SK-N-SH (cell line): ENCODE results near the gene CD36.

Source experiments
- RAD21 ChIP-seq: IDR thresholded peaks from 2 replicates; pipeline ENCODE4 v1.6.1; 2012; ENCODE audit warnings: mild to moderate bottlenecking, low read length
- REST ChIP-seq: IDR thresholded peaks from 2 replicates; pipeline ENCODE4 v1.6.1; 2012; ENCODE audit warnings: mild to moderate bottlenecking, low read depth, low read length, moderate library complexity

GRCh38 chr7:80611779-80612178 lies 26.7 kb upstream of the CD36 start:
- TF ChIP-seq RAD21: no peak
- no peak for TF ChIP-seq REST
